A549 (cell line): ENCODE measurements around the gene PDE3A. TPM values are rescaled to one million over a fixed set of nuclear protein-coding genes. Genes with fewer than 3 reads are reported as not detected.
A peak's percentile ranks its signal among the peaks of the same experiment; 100 is the strongest.

Experiments
- ATAC-seq, 2 experiments: fragments of 200-7000 bp in 1 of 2; fragments of >200 bp in 1 of 2; cut with Nextera tagmentation in 1 of 2; cut with Tn5 transposase in 1 of 2; 3 replicates each; pipeline versions ENCODE4 v1.8.0 to v1.9.1; 2018 to 2020; ENCODE audit warnings: mild to moderate bottlenecking in 1 of 2, moderate library complexity in 1 of 2
- CTCF ChIA-PET: fragments of 300-600 bp; sonication (Branson Sonifier 250); formaldehyde crosslinking; extraction: SDS; loops from one replicate; lab custom pipeline; 2021; ENCODE audit warnings: antibody characterized with exemption, inconsistent platforms; lab: Yijun Ruan, JAX
- POLR2A ChIA-PET: fragments of 350-600 bp; formaldehyde crosslinking; extraction: SDS; loops from one replicate; lab custom pipeline; 2021; ENCODE audit warnings: antibody characterized with exemption, inconsistent platforms; lab: Yijun Ruan, JAX
- DNase-seq, 2 experiments: peaks; one replicate each; pipeline versions ENCODE4 v3.0.0 to v3.0.0-alpha.2; 2011 to 2016; ENCODE audit warnings: low read depth in 1 of 2, low spot score in 1 of 2
- FAIRE-seq: peaks from 2 replicates; lab custom pipeline; 2011; peaks lifted over from hg19 to GRCh38; lab: Jason Lieb, UNC
- H3K27ac ChIP-seq, 2 experiments: fragments of >200 bp; sonication (Bioruptor Twin); formaldehyde crosslinking; 3 replicates each; pipeline ENCODE4 v1.5.1; 2016 to 2017
- H3K4me1 ChIP-seq: fragments of >200 bp; sonication (Bioruptor Twin); formaldehyde crosslinking; 3 replicates; pipeline ENCODE4 v1.6.1; 2016
- H3K4me2 ChIP-seq: fragments of >200 bp; sonication (Bioruptor Twin); formaldehyde crosslinking; 3 replicates; pipeline ENCODE4 v1.6.1; 2016
- H3K4me3 ChIP-seq: fragments of >200 bp; sonication (Bioruptor Twin); formaldehyde crosslinking; 3 replicates; pipeline ENCODE4 v1.5.1; 2016
- H3K9me3 ChIP-seq: fragments of >200 bp; sonication (Bioruptor Twin); formaldehyde crosslinking; 3 replicates; pipeline ENCODE4 v1.6.1; 2016
- BHLHE40 ChIP-seq: IDR thresholded peaks from 2 replicates; pipeline ENCODE4 v1.6.1; 2012; ENCODE audit warnings: low read depth, low read length, inconsistent platforms
- CBX2 ChIP-seq: fragments of 200-600 bp; sonication (generic); IDR thresholded peaks from 2 replicates; pipeline ENCODE4 v1.6.1; 2016; ENCODE audit warnings: low read depth, mild to moderate bottlenecking, borderline replicate concordance
- CEBPB ChIP-seq, 2 experiments: fragments of >200 bp in 1 of 2; sonication (Bioruptor Twin) in 1 of 2; formaldehyde crosslinking in 1 of 2; IDR thresholded peaks; 2 replicates each; pipeline ENCODE4 v1.6.1; 2012 to 2016
- CHD2 ChIP-seq: fragments of 150-350 bp; IDR thresholded peaks from 2 replicates; pipeline ENCODE4 v1.6.1; 2014; ENCODE audit warnings: low read length; ENCODE audit not compliant: partially characterized antibody
- CHD4 ChIP-seq: fragments of 200-600 bp; sonication (generic); IDR thresholded peaks from 2 replicates; pipeline ENCODE4 v1.6.1; 2016; ENCODE audit warnings: antibody characterized with exemption, mild to moderate bottlenecking, borderline replicate concordance
- EHF ChIP-seq: fragments of 250-450 bp; sonication (Bioruptor Pico); IDR thresholded peaks from 2 replicates; pipeline ENCODE4 v1.5.0; 2020; ENCODE audit warnings: mild to moderate bottlenecking
- ESRRA ChIP-seq: fragments of 150-350 bp; IDR thresholded peaks from 2 replicates; pipeline ENCODE4 v1.6.1; 2014; ENCODE audit warnings: mild to moderate bottlenecking, low read length, borderline replicate concordance
- FOSB ChIP-seq: fragments of 250-450 bp; sonication (Bioruptor Pico); IDR thresholded peaks from 2 replicates; pipeline ENCODE4 v1.5.0; 2020; ENCODE audit warnings: mild to moderate bottlenecking, moderate library complexity
- FOSL2 ChIP-seq, 2 experiments: fragments of 450-650 bp in 1 of 2; fragments of >200 bp in 1 of 2; sonication (Bioruptor Twin) in 1 of 2; formaldehyde crosslinking; IDR thresholded peaks; 2 replicates each; pipeline versions ENCODE4 v1.5.0 to v1.6.1; 2016 to 2020; ENCODE audit warnings: mild to moderate bottlenecking in 1 of 2, moderate library complexity in 1 of 2
- HDAC2 ChIP-seq: fragments of 200-600 bp; sonication (generic); IDR thresholded peaks from 2 replicates; pipeline ENCODE4 v1.6.1; 2016
- HOXA7 ChIP-seq: fragments of 250-450 bp; sonication (Bioruptor Pico); IDR thresholded peaks from 2 replicates; pipeline ENCODE4 v1.5.0; 2020; ENCODE audit warnings: mild to moderate bottlenecking, moderate library complexity
- HOXB13 ChIP-seq: fragments of 250-450 bp; sonication (Bioruptor Pico); IDR thresholded peaks from 2 replicates; pipeline ENCODE4 v1.5.0; 2020; ENCODE audit warnings: low read depth, mild to moderate bottlenecking, moderate library complexity
- HOXB5 ChIP-seq: fragments of 250-450 bp; sonication (Bioruptor Pico); IDR thresholded peaks from 2 replicates; pipeline ENCODE4 v1.5.0; 2020; ENCODE audit warnings: mild to moderate bottlenecking, moderate library complexity
- JUN ChIP-seq, 2 experiments: fragments of >200 bp; sonication (Bioruptor Twin); formaldehyde crosslinking; IDR thresholded peaks; 2 replicates in 1 of 2; 3 replicates in 1 of 2; pipeline ENCODE4 v1.6.1; 2016 to 2017
- JUNB ChIP-seq: fragments of >200 bp; sonication (Bioruptor Twin); formaldehyde crosslinking; IDR thresholded peaks from 2 replicates; pipeline ENCODE4 v1.6.1; 2016
- KDM1A ChIP-seq: fragments of 200-600 bp; sonication (generic); IDR thresholded peaks from 2 replicates; pipeline ENCODE4 v1.6.1; 2016; ENCODE audit warnings: low read depth, mild to moderate bottlenecking
- MAFK ChIP-seq: fragments of 450-650 bp; IDR thresholded peaks from 2 replicates; pipeline ENCODE4 v1.6.1; 2014; ENCODE audit not compliant: partially characterized antibody
- MAZ ChIP-seq: fragments of 150-350 bp; IDR thresholded peaks from 2 replicates; pipeline ENCODE4 v1.6.1; 2014; ENCODE audit warnings: antibody characterized with exemption, low read depth, low read length, borderline replicate concordance
- NFE2L2 ChIP-seq: fragments of 150-350 bp; conservative IDR thresholded peaks from 2 replicates; pipeline ENCODE4 v1.6.1; 2014; ENCODE audit warnings: low read length
- PHF8 ChIP-seq: fragments of 200-600 bp; sonication (generic); IDR thresholded peaks from 2 replicates; pipeline ENCODE4 v1.6.1; 2016; ENCODE audit warnings: low read depth, mild to moderate bottlenecking, antibody characterized with exemption, moderate library complexity, borderline replicate concordance
- POLR2AphosphoS2 ChIP-seq: conservative IDR thresholded peaks from 2 replicates; pipeline ENCODE4 v1.6.1; 2012; ENCODE audit warnings: low read length, improper control_type of control experiment, inconsistent platforms
- RARB ChIP-seq: fragments of 250-450 bp; sonication (Bioruptor Pico); IDR thresholded peaks from 2 replicates; pipeline ENCODE4 v1.8.0; 2021; ENCODE audit warnings: mild to moderate bottlenecking, moderate library complexity
- RCOR1 ChIP-seq: fragments of 150-350 bp; IDR thresholded peaks from 2 replicates; pipeline ENCODE4 v1.6.1; 2014; ENCODE audit warnings: antibody characterized with exemption, low read length, low read depth
- RFX5 ChIP-seq: fragments of 450-650 bp; IDR thresholded peaks from 2 replicates; pipeline ENCODE4 v1.7.1; 2014; ENCODE audit warnings: antibody characterized with exemption, mild to moderate bottlenecking, moderate library complexity
- RNF2 ChIP-seq: fragments of 200-600 bp; sonication (generic); IDR thresholded peaks from 2 replicates; pipeline ENCODE4 v1.6.1; 2016; ENCODE audit warnings: low read depth, mild to moderate bottlenecking, antibody characterized with exemption, moderate library complexity, borderline replicate concordance
- SMC3 ChIP-seq: fragments of >200 bp; sonication (Bioruptor Twin); formaldehyde crosslinking; IDR thresholded peaks from 3 replicates; pipeline ENCODE4 v1.6.1; 2018; ENCODE audit warnings: inconsistent platforms
- SREBF2 ChIP-seq: fragments of 450-650 bp; IDR thresholded peaks from 2 replicates; pipeline ENCODE4 v1.6.1; 2014; ENCODE audit warnings: mild to moderate bottlenecking, moderate library complexity
- TFCP2L1 ChIP-seq: fragments of 250-450 bp; sonication (Bioruptor Pico); IDR thresholded peaks from 2 replicates; pipeline ENCODE4 v1.5.0; 2021; ENCODE audit warnings: mild to moderate bottlenecking
- WGBS: methylation state at CpG from one replicate; pipeline ENCODE4 v1.1.6; 2017; ENCODE audit errors: missing lambda C conversion rate; 5-methylcytosine and 5-hydroxymethylcytosine counted together
- polyA plus RNA-seq, 4 experiments: library from polyadenylated mRNA; depleted of rRNA in 3 of 4; stranded (reverse); fragments of >200 nt; fragmentation: RNase III in 1 of 4; extraction: RNeasy Plus Mini Kit Qiagen cat#74134 plus additional on column Dnase treatment in 1 of 4; gene quantifications; 2 replicates in 3 of 4; 3 replicates in 1 of 4; pipeline ENCODE4 v1.2.3, GENCODE V29; 2011 to 2017
- TF ChIP-seq, protein P1 (sequence below): IDR thresholded peaks from 2 replicates; pipeline ENCODE4 v1.6.1; 2012
- TF ChIP-seq, protein P2 (sequence below): fragments of 250-450 bp; sonication (Bioruptor Pico); IDR thresholded peaks from 2 replicates; pipeline ENCODE4 v1.5.0; 2020; ENCODE audit warnings: low read depth, mild to moderate bottlenecking, moderate library complexity
- TF ChIP-seq, protein P3 (sequence below): fragments of 200-600 bp; sonication (generic); IDR thresholded peaks from 2 replicates; pipeline ENCODE4 v1.6.1; 2016; ENCODE audit warnings: antibody characterized with exemption, mild to moderate bottlenecking, moderate library complexity
- TF ChIP-seq, protein P4 (sequence below): fragments of >200 bp; sonication (Bioruptor Twin); formaldehyde crosslinking; IDR thresholded peaks from 3 replicates; pipeline ENCODE4 v1.6.1; 2016
- TF ChIP-seq, protein P5 (sequence below): IDR thresholded peaks from 2 replicates; pipeline ENCODE4 v1.6.1; 2012; ENCODE audit warnings: low read depth, borderline replicate concordance
- TF ChIP-seq, protein P6 (sequence below): IDR thresholded peaks from 2 replicates; pipeline ENCODE4 v1.6.1; 2012

Gene PDE3A
- polyA plus RNA-seq, 2 of the 4 experiments (the other 2 are of a cell fraction), result 7.6 to 12.7 TPM

DNA sequence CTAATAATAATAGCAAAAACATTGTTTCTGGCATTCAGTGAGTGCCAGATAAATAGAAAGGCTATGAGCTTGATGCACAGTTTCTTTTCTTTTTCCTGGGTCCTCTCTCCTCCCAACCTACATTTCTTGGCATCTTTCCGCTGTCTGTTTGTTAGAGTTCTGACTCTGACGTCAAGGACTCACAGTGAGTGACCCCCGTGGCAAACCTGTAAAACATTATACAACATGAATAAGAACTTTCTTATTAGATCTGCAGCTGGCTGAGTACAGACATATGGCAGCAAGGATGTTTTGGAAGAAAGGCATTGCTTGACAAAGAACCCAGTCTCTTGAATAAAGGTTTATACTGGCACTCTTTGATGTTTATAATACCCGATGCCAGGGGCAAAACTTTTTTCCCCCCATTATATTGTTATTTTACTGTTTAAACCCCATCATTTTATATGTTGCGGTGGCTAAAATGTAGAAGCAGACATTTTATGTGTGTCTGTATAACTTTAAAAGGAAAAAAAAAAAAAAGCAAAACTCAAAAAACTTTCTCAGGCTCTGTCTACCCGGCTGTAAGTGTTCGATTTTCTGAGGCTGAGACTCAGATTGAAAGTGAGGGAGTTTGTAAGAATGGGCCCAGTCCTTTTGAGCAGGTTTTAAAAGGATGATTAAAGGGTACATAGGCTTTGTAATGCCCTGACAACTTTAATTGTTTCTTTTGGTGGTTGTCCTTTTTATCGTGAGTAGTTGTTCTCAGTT lies 159.3 kb downstream of the PDE3A start:
- FAIRE-seq (peak; percentile 77), DNase-seq (peak; percentile 78 to 96), ATAC-seq (peak; percentile 92 to 93)
- peak overlapping the region; percentile 87 to 95 for H3K27ac ChIP-seq
- 1% methylated on average over 8 of the region's 8 CpGs for WGBS
- CTCF ChIA-PET, result interaction anchor here (0.6 kb wide), 1 partner anchor 1853 kb away, joined by 3 read pairs; no protein-coding TSS in a partner anchor
- peak overlapping the region; percentile 82 for H3K4me2 ChIP-seq
- H3K4me1 ChIP-seq, result peaks cover 61% of the 10 kb centered on the region
- H3K9me3 ChIP-seq, result peaks cover 6% of the 10 kb centered on the region; the same call in 1 of the 3 replicates
- H3K4me3 ChIP-seq, result peak overlapping the region; percentile 30; the same call in 2 of the 3 replicates
- POLR2A ChIA-PET, result no interaction called here
- TF ChIP-seq RNF2, result no peak
- no peak for TF ChIP-seq CHD4
- TF ChIP-seq MAZ, result no peak
- peak; percentile 64 to 89; a peak in 4 of 5 replicates for TF ChIP-seq JUN (IDR thresholded peaks at IDR 0.05)
- no peak for TF ChIP-seq FOSB (CRISPR knock-in tag)
- TF ChIP-seq RARB (CRISPR knock-in tag), result no peak
- TF ChIP-seq, protein P1, sequence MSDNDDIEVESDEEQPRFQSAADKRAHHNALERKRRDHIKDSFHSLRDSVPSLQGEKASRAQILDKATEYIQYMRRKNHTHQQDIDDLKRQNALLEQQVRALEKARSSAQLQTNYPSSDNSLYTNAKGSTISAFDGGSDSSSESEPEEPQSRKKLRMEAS, result peak; percentile 66
- no peak for TF ChIP-seq CBX2
- TF ChIP-seq SMC3, result peak; percentile 32
- no peak for TF ChIP-seq CHD2
- no peak for TF ChIP-seq PHF8
- TF ChIP-seq, protein P2, sequence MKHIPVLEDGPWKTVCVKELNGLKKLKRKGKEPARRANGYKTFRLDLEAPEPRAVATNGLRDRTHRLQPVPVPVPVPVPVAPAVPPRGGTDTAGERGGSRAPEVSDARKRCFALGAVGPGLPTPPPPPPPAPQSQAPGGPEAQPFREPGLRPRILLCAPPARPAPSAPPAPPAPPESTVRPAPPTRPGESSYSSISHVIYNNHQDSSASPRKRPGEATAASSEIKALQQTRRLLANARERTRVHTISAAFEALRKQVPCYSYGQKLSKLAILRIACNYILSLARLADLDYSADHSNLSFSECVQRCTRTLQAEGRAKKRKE (CRISPR knock-in tag), result no peak
- no peak for TF ChIP-seq POLR2AphosphoS2
- no peak for TF ChIP-seq RFX5
- TF ChIP-seq RCOR1, result no peak
- no peak for TF ChIP-seq HDAC2
- no peak for TF ChIP-seq KDM1A
- no peak for TF ChIP-seq SREBF2
- TF ChIP-seq MAFK, result no peak
- TF ChIP-seq, protein P3, sequence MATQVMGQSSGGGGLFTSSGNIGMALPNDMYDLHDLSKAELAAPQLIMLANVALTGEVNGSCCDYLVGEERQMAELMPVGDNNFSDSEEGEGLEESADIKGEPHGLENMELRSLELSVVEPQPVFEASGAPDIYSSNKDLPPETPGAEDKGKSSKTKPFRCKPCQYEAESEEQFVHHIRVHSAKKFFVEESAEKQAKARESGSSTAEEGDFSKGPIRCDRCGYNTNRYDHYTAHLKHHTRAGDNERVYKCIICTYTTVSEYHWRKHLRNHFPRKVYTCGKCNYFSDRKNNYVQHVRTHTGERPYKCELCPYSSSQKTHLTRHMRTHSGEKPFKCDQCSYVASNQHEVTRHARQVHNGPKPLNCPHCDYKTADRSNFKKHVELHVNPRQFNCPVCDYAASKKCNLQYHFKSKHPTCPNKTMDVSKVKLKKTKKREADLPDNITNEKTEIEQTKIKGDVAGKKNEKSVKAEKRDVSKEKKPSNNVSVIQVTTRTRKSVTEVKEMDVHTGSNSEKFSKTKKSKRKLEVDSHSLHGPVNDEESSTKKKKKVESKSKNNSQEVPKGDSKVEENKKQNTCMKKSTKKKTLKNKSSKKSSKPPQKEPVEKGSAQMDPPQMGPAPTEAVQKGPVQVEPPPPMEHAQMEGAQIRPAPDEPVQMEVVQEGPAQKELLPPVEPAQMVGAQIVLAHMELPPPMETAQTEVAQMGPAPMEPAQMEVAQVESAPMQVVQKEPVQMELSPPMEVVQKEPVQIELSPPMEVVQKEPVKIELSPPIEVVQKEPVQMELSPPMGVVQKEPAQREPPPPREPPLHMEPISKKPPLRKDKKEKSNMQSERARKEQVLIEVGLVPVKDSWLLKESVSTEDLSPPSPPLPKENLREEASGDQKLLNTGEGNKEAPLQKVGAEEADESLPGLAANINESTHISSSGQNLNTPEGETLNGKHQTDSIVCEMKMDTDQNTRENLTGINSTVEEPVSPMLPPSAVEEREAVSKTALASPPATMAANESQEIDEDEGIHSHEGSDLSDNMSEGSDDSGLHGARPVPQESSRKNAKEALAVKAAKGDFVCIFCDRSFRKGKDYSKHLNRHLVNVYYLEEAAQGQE, result no peak
- TF ChIP-seq TFCP2L1, result no peak
- peak in 1 of 2 experiments; percentile 69; a peak in 3 of 4 replicates for TF ChIP-seq CEBPB (IDR thresholded peaks at IDR 0.05)
- TF ChIP-seq ESRRA, result no peak
- no peak for TF ChIP-seq BHLHE40
- TF ChIP-seq FOSL2 (IDR thresholded peaks at IDR 0.05), result no peak
- peak; percentile 31; the same call in 1 of the 2 replicates for TF ChIP-seq FOSL2 (CRISPR knock-in tag; IDR thresholded peaks at IDR 0.05)
- 0 out of 2 replicates have a peak, but pooled peaks have one; percentile 1 for TF ChIP-seq HOXB13 (CRISPR knock-in tag)
- TF ChIP-seq, protein P4, sequence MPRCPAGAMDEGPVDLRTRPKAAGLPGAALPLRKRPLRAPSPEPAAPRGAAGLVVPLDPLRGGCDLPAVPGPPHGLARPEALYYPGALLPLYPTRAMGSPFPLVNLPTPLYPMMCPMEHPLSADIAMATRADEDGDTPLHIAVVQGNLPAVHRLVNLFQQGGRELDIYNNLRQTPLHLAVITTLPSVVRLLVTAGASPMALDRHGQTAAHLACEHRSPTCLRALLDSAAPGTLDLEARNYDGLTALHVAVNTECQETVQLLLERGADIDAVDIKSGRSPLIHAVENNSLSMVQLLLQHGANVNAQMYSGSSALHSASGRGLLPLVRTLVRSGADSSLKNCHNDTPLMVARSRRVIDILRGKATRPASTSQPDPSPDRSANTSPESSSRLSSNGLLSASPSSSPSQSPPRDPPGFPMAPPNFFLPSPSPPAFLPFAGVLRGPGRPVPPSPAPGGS, result peak; percentile 90; the same call in 2 of the 3 replicates
- TF ChIP-seq NFE2L2, result no peak
- TF ChIP-seq JUNB, result peak; percentile 69
- TF ChIP-seq, protein P5, sequence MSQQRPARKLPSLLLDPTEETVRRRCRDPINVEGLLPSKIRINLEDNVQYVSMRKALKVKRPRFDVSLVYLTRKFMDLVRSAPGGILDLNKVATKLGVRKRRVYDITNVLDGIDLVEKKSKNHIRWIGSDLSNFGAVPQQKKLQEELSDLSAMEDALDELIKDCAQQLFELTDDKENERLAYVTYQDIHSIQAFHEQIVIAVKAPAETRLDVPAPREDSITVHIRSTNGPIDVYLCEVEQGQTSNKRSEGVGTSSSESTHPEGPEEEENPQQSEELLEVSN, result no peak
- no peak for TF ChIP-seq HOXA7 (CRISPR knock-in tag)
- TF ChIP-seq HOXB5 (CRISPR knock-in tag), result no peak
- TF ChIP-seq, protein P6, sequence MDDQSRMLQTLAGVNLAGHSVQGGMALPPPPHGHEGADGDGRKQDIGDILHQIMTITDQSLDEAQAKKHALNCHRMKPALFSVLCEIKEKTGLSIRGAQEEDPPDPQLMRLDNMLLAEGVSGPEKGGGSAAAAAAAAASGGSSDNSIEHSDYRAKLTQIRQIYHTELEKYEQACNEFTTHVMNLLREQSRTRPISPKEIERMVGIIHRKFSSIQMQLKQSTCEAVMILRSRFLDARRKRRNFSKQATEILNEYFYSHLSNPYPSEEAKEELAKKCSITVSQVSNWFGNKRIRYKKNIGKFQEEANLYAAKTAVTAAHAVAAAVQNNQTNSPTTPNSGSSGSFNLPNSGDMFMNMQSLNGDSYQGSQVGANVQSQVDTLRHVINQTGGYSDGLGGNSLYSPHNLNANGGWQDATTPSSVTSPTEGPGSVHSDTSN, result peak; percentile 55; the same call in 1 of the 2 replicates
- no peak for TF ChIP-seq EHF
